Thyroid gland (tissue), 4 donors: ENCODE measurements around the gene FRMD4B. TPM values are rescaled to one million over a fixed set of nuclear protein-coding genes. Genes with fewer than 3 reads are reported as not detected.

ENCODE experiments used
- DNase-seq, 2 donors: peaks; one replicate each; pipeline ENCODE4 v3.0.0-alpha.2; 2019
- H3K27ac ChIP-seq, 3 donors: fragments of 200-600 bp; sonication (generic); 1 replicate in 2 of 3; 2 replicates in 1 of 3; pipeline ENCODE4 v1.5.1; 2016 to 2019; ENCODE audit warnings: mild to moderate bottlenecking in 1 of 3, moderate library complexity in 1 of 3
- H3K27me3 ChIP-seq: fragments of 200-600 bp; sonication (generic); one replicate; pipeline ENCODE4 v1.5.1; 2019
- H3K36me3 ChIP-seq, 2 donors: fragments of 200-600 bp; sonication (generic); one replicate each; pipeline ENCODE4 v1.5.1; 2016 to 2019
- H3K4me1 ChIP-seq, 2 donors: fragments of 200-600 bp; sonication (generic); one replicate each; pipeline ENCODE4 v1.5.1; 2017 to 2019
- H3K4me3 ChIP-seq, 3 donors: fragments of 200-600 bp; sonication (generic); replicated peaks in 1 of 3; 1 replicate in 2 of 3; 2 replicates in 1 of 3; pipeline ENCODE4 v1.5.1; 2016; ENCODE audit warnings: mild to moderate bottlenecking in 1 of 3
- H3K9me3 ChIP-seq: fragments of 200-600 bp; sonication (generic); one replicate; pipeline ENCODE4 v1.5.1; 2017
- CTCF ChIP-seq, 6 experiments: fragments of 200-600 bp in 3 of 6; fragments of 450-650 bp in 3 of 6; sonication (generic) in 3 of 6; IDR thresholded peaks; one replicate each; pipeline ENCODE4 v1.5.1; 2016 to 2019; ENCODE audit warnings: antibody characterized with exemption in 6 of 6, mild to moderate bottlenecking in 2 of 6, inconsistent platforms in 1 of 6, moderate library complexity in 1 of 6
- POLR2A ChIP-seq, 2 donors: fragments of 450-650 bp; IDR thresholded peaks; one replicate each; pipeline ENCODE4 v1.6.1; 2017; ENCODE audit warnings: antibody characterized with exemption in 2 of 2, mild to moderate bottlenecking in 2 of 2, moderate library complexity in 1 of 2
- WGBS, 2 donors: methylation state at CpG; one replicate each; pipeline ENCODE4 v1.1.5; 2017; 5-methylcytosine and 5-hydroxymethylcytosine counted together
- intact Hi-C: fragments of 100-400 bp; cut with DNase I; formaldehyde crosslinking; loops from one replicate; pipeline ENCODE4 v1.15.1; 2023
- total RNA-seq, 4 donors: library from RNA; depleted of rRNA; stranded (reverse); fragments of >200 nt; gene quantifications; one replicate each; pipeline ENCODE4 v1.2.3, GENCODE V29; 2016

FRMD4B gene
- total RNA-seq, 4 donors from 2014 or later = 109 to 224 (median 161) TPM

- Histone ChIP-seq H3K4me3 (no peak overlapping the region), H3K36me3 (no peaks in the 10 kb centered on the region), H3K9me3 (no peaks in the 10 kb centered on the region), H3K27me3 (no peaks in the 10 kb centered on the region), H3K27ac (no peak overlapping the region), H3K4me1 (peaks cover 3 to 4% of the 10 kb centered on the region in 2 donors)
- TF ChIP-seq POLR2A (IDR thresholded peaks at IDR 0.05) (no peak), CTCF (IDR thresholded peaks at IDR 0.05) (peak in 2 of 6 experiments; percentile 16 to 32)
- intact Hi-C loops = no loop called here
- no peak for DNase-seq
Observed at GRCh38 chr3:69426967-69427304, 41.0 kb upstream of the FRMD4B start.

DNA sequence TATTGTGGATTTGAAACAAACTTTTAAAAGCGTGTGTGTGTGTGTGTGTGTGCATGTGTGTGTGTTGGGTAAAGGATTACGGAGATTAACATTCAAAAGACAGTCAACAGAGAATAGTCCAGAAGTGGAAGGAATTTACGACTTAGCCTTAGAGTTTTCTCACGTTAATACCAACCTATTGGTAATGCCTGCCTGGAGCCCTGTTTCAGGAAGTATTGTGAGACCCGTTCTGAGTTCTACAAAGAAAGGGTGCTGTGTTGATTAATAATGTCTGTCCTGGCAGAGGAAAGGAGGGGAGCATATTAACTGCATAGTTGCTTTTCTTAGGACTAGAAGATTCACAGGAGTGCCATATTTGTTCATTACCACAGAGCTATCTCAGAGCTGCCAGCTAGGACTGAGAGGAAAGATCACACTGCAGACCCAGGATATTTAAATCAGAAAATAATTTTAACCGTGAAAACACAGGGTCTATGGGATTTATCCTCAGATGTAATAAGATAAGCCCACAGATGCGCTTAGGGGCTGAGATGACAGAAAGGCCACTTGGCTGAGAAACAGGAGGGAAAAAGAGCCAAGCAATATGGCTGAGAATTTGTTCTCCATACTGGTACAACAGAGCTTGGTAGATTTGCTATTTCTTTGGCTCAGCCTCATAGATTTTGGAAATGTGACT, 40.5 kb upstream of the FRMD4B start:
- TF ChIP-seq POLR2A (IDR thresholded peaks at IDR 0.05) (no peak), CTCF (IDR thresholded peaks at IDR 0.05) (no peak)
- Histone ChIP-seq H3K27ac (no peak overlapping the region), H3K4me1 (peaks cover 4 to 6% of the 10 kb centered on the region in 2 donors), H3K4me3 (no peak overlapping the region), H3K36me3 (no peaks in the 10 kb centered on the region), H3K27me3 (no peaks in the 10 kb centered on the region), H3K9me3 (no peaks in the 10 kb centered on the region)
- WGBS, 2 donors = 76 to 80% methylated on average over 7 of the region's 7 CpGs
- no peak for DNase-seq
- intact Hi-C loops = no loop called here

DNA sequence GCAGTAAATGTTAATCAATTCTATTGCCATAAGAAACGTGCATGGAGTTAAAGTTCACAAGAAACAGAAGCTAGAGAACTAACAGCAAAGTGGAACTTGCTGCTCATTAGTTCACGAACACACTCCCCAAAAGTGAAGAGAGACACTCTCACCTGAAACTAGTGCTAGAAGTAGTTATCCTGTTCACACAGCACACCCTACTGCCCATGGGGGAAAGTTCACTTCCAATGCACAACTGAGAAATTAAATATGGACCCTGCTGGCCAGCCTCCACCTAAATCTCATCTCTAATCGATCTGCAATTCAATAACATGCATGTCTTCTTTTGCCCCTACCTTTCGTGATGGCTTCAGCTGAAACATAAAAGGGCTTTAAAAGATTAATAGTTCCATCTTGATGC, 39.4 kb upstream of the FRMD4B start:
- Histone ChIP-seq H3K4me3 (no peak overlapping the region), H3K27me3 (no peaks in the 10 kb centered on the region), H3K27ac (no peak overlapping the region), H3K9me3 (no peaks in the 10 kb centered on the region), H3K4me1 (peaks cover 4 to 17% of the 10 kb centered on the region in 2 donors), H3K36me3 (no peaks in the 10 kb centered on the region)
- 63 to 74% methylated on average over 4 of the region's 4 CpGs for WGBS, 2 donors
- DNase-seq = peak in 1 of 2 donors; percentile 32
- TF ChIP-seq POLR2A (IDR thresholded peaks at IDR 0.05) = no peak
- peak; percentile 14 to 62 (median 42) for TF ChIP-seq CTCF (IDR thresholded peaks at IDR 0.05)
- intact Hi-C loops = no loop called here

GRCh38 chr3:69423463-69424155, 37.7 kb upstream of the FRMD4B start:
- no peaks in the 10 kb centered on the region for H3K36me3 ChIP-seq
- H3K27ac ChIP-seq = no peak overlapping the region
- H3K4me3 ChIP-seq = no peak overlapping the region
- DNase-seq = no peak
- peaks cover 8 to 24% of the 10 kb centered on the region in 2 donors for H3K4me1 ChIP-seq
- no peaks in the 10 kb centered on the region for H3K9me3 ChIP-seq
- intact Hi-C loops = no loop called here
- no peaks in the 10 kb centered on the region for H3K27me3 ChIP-seq
- 85 to 95% methylated on average over 3 of the region's 3 CpGs for WGBS, 2 donors
- TF ChIP-seq POLR2A (IDR thresholded peaks at IDR 0.05) = no peak
- TF ChIP-seq CTCF (IDR thresholded peaks at IDR 0.05) = no peak

DNA sequence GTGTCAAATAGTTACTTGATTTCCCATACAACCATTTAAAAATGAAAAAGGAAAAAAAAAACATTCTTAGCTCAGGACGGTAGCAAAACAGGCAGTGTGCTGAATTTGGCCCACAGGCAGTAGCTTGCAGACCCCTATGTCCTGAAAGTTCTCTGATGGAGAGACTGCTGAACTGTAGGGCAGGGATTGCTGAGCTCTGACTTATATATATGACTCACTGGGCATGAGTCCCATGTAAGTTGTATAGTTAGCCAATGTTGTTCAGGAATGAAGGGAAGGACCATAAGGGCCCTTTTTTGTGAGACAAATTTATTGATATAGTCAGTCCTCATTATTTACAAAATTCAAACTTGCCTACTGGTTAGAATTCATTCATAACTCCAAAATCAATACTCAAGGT, 36.9 kb upstream of the FRMD4B start:
- 91 to 98% methylated on average over 1 of the region's 1 CpG for WGBS, 2 donors

More for the DNA sequence above, 36.9 kb upstream of the FRMD4B start:
- no peaks in the 10 kb centered on the region for H3K27me3 ChIP-seq
- H3K4me1 ChIP-seq = peaks cover 4 to 24% of the 10 kb centered on the region in 2 donors
- DNase-seq = no peak
- TF ChIP-seq CTCF (IDR thresholded peaks at IDR 0.05) = no peak
- TF ChIP-seq POLR2A (IDR thresholded peaks at IDR 0.05) = no peak
- no peaks in the 10 kb centered on the region for H3K9me3 ChIP-seq
- no peak overlapping the region for H3K4me3 ChIP-seq
- H3K27ac ChIP-seq = no peak overlapping the region
- no peaks in the 10 kb centered on the region for H3K36me3 ChIP-seq
- intact Hi-C loops = no loop called here
